Renal pelvis (tissue), 4 donors: ENCODE results near the gene DHCR24. TPM values are rescaled to one million over a fixed set of nuclear protein-coding genes. Genes with fewer than 3 reads are reported as not detected.
"Not testable (repeated sequence)": the region's sequence is repeated elsewhere in the genome, so short reads cannot be mapped to it uniquely, and the experiment has no call there.

Experiments used
- DNase-seq: peaks from one replicate; pipeline ENCODE4 v3.0.0-alpha.2; 2013
- polyA plus RNA-seq, 3 donors: library from polyadenylated mRNA; unstranded; fragments of 120-200 nt; gene quantifications; one replicate each; pipeline ENCODE4 v1.2.1, GENCODE V29; 2013; ENCODE audit not compliant: insufficient read length in 3 of 3

The DHCR24 gene
- polyA plus RNA-seq, 3 donors, result 82.1 to 110 (median 86.7) TPM

GRCh38 chr1:54904476-54905048 is 17.6 kb upstream of the DHCR24 start:
- DNase-seq, result peak; percentile 71

DNA sequence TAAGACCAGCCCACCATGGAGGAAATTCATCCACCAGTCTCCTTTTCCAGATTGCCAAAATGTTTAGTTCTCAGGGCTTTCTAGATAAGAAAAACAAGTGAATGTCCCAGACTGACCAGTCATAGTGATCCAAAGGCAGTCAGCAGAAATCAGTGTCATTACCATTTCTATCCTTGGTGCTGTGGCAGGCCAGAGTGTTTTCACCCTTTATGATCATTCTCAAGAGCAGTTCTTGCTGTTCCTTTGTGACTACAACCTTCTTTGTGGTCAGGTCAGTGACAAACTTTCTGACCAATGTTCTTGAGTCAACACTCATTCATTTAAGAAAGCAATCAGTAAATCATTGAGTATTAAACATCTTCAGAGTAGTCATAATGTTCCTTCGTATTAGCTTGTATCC is 7.3 kb upstream of the DHCR24 start:
- DNase-seq, result no peak

- no peak for DNase-seq
Observed at GRCh38 chr1:54892586-54892985, 5.6 kb upstream of the DHCR24 start.

DNA sequence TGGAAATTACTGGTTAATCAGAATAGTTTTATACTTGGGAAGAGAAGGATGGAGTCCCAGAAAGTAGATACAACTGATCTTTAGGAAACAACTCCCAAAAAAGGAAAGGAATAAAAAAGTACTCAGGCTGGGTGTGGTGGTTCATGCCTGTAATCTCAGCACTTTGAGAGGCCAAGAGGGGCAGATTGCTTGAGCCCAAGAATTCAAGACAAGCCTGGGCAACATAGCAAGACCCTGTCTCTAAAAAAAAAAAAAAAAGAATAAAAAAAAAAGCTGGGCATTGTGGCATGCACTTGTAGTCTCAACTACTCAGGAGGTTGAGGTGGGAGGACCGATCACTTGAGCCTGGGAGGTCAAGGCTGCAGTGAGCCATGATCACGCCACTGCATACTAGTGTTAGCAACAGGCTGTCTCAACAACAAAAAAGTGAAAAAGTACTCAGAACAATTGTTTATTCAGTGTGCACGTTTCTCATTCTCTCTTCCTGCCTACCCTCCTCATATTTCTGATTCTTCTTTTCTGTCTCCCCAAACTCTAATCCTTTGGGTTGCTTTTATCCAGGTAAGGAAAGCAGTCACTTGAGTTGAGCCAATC is 2.2 kb upstream of the DHCR24 start:
- DNase-seq, result no peak

DNA sequence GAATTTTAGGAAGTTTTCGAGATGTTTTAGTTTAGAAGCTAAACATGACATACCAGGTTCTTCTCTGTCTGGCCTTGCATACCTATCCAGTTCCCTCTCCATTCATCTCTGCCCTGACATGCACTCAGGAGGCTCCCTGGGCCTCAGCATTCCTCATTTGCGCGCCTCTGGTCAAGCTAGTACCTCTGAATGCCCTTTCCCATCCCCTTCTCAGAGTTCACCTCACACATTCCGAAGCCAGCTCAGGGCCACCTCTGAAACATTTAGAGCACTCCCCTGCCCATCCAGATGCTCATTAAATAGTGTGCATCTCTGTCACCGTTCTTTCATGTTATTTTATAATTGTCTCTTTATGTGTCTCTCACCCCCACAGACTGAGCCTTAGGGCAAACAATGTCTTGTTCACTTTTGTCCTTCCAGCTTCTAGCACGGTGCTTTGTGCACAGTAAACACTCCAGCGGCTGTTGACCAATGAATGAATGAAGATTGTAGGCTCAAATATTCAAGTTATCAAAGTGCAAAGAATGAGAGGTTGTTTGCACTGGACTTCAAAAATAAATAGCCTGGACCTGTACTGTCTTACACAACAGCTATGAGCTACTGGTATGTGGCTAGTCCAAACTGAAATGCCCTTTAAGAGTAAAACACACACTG is 1.2 kb upstream of the DHCR24 start:
- DNase-seq, result no peak

DNA sequence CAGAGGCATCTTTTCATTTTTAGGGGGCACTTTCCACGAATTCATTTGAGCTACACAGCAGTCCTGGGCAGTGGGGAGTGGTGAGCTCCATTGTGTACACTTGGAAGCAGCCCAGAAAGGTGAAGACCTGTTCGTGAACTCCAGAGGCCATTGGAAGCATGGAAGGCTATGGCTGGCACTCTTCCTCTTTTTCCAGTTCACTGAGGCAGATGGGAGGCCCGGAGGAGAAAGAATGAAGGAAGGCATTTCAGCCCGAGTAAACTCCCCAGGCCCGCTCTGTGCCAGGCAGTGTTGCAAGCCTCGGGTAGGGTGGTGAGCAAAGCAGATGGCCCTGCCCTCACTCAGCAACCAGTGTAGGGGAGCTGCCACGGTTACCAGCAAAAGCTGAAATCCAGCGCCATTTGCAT is 673 bp upstream of the DHCR24 start:
- DNase-seq, result no peak

- DNase-seq, result no peak
Observed at GRCh38 chr1:54885807-54886723, 930 bp downstream of the DHCR24 start.

- DNase-seq, result no peak
Observed at GRCh38 chr1:54885237-54885679, 1.7 kb downstream of the DHCR24 start.

GRCh38 chr1:54884768-54885167 is 2.2 kb downstream of the DHCR24 start:
- DNase-seq, result no peak

DNA sequence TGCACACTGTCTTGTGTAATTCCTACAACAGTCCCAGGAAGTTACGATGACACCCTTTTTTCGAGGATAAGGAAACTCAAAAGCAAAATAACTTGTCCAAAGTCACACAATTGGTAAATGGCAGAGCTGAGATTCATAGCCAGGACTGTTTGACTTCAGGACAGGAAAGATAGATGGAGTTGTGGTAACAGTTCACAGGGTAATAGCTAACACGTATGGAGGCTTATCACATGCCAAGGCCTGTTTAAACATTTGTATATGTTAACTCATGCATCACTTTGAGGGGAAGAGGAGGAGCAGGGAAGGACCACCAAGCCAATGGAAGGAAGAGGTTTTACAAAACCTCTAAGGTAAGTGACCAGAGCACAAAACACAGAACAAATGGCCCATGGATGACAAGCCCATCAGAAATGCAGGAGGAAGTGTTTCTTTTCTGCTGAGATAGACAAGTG is 2.8 kb downstream of the DHCR24 start:
- no peak for DNase-seq

DNA sequence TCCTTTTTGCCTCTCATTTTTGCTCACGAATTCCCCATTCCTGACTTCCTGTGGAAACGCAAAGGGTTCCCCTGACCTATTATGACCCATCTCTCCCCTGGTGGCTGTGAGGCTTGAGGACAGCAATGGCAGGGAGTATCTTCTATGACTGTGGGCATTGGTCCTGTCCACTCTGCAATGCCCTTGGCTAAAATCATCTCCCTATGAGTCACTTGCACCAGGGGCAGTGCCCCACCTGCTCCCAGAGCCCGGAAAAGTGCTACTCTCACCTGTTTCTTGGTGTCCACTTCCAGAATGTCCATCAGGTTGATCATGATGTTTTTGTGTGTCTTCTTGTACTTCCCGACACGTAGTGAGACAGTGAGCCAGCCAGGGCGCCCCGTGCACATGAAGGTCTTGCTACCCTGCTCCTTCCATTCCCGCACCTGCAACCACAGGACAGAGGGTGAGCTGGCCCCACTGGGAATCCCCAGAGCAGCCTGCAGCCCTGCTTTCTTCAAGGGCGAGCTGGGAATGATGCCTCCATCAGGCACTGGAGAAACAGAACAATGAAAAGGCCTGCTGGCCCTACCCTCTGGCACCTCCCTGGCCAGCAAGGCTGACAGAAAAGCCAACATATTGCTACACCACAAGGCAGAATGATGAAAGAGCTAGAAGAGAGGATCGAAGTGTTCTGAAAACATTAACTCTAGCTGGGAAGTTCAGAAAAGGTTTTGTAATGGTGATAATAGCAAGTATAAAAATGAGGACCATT is 3.5 kb downstream of the DHCR24 start:
- no peak for DNase-seq

GRCh38 chr1:54882519-54882918 is 4.5 kb downstream of the DHCR24 start:
- DNase-seq, result no peak

GRCh38 chr1:54881604-54882003 is 5.4 kb downstream of the DHCR24 start:
- not testable (repeated sequence) for DNase-seq

DNA sequence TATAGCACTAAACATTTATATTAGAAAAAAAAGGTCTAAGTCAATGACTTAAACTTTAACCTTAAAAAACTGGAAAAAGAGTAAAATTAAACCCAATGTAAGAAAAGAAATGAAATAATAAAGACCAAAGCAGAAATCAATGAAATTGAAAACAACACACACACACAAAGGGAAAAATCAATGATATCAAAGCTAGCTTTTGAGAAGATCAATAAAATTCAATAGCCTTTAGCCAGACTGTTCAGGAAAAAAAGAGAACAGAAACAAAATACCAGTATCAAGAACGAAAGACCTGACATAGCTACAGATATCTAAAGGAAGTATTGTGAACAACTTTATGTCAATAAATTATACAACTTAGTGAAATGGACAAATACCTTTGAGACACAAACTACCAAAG is 7.1 kb downstream of the DHCR24 start:
- no peak for DNase-seq

DNA sequence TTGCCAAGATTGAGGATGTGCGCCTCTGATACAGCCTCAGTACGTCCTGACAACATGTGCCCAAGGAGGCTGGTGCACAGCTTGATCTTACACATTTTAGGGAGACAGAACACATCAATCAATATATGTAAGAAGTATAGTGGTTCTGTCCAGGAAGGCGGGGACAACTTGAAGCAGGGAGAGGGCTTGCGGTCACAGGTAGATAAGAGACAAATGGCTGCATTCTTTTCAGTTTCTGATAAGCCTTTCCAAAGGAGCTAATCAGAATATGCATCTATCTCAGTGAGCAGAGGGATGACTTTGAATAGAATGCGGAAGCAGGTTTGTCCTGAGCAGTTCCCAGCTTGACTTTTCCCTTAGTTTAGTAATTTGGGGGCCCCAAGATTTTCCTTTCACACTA is 10.2 kb downstream of the DHCR24 start:
- DNase-seq, result no peak

DNA sequence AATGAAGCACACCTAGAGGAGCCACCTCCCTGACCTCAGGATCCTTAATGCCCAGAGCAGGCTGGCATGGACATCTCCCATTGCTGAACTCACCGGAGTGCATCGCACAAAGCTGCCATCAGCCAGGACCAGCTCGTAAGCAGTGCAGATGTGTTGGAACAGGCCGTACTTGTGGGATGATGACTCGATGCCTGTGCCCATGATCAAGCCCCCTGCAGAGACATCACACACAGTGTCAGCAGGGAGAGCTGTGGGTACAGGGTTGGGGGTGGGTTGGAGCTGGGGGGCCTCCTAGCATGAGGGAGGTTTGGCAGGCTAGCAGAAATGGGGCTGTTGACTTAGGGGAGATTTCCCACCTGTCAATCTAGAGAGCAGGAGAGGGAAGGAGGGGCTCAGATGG is 12.0 kb downstream of the DHCR24 start:
- DNase-seq, result no peak

DNA sequence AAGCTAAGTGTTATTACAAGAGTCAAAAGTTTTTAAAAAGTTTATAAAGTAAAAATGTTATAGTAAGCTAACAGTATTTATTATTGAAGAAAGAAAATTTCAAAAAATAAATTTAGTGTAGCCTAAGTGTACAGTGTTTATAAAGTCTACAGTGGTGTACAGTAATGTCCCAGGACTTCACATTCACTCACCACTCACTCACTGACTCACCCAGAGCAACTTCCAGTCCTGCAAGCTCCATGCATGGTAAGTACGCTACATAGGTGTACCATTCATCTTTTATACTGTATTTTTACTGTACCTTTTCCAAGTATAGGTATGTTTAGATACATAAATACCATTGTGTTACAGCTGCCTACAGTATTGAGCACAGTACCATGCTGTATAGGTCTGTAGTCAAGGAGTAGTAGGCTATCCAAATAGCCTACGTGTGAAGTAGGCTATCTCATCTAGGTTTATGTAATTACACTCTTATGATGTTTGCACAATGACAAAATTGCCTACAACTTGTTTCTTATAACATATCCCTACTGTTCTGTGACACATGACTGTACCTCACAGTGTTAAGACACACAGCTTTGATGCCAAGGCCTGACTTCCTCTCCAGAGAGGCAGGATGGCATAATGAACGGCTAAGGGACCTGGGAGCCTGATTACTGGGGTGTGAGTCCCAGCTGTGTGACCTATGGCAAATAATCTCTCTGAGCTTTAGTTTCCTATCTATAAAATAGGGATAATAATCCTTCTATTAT is 12.7 kb downstream of the DHCR24 start:
- no peak for DNase-seq

DNA sequence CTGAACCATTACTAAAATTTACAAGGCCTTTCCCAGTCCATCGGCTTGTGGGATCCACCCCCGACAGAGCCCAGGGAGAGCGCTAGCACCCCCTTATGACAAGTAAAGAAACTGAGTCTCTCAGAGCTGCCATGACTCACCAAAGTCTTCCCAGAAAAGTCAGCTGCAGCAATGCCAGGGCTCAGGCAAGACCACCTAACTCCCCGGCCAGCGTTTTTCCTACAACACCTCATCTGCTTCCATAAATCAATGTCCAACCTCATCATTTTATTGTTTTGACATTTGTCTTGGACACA is 15.0 kb downstream of the DHCR24 start:
- no peak for DNase-seq

GRCh38 chr1:54871275-54872035 is 15.5 kb downstream of the DHCR24 start:
- DNase-seq, result no peak

DNA sequence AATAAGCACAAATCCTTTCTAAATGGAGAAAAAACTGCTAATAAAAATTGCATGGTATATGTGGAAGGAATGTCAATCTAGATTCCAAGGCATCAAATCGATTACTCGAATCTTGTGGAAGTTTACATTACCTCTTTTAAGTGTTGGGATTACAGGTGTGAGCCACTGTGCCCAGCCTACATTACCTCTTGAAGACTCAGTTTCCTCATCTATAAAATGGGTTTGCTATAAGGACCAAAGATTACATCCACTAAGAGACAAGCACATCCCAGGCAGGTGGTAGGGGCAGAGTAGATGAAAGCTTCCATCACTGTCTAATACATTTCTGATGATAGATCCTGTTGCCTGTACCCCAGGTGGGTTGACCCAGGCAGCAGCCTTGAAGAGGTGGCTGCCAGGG is 16.1 kb downstream of the DHCR24 start:
- no peak for DNase-seq
